SK-N-MC (cell line): Measurements from ENCODE around the gene IL21.

Source experiments
- EZH2 ChIP-seq: fragments of 200-600 bp; sonication (generic); IDR thresholded peaks from one replicate; pipeline ENCODE4 v1.6.1; 2017; ENCODE audit warnings: antibody characterized with exemption
- POLR2AphosphoS5 ChIP-seq: IDR thresholded peaks from 2 replicates; pipeline ENCODE4 v1.6.1; 2012; ENCODE audit warnings: mild to moderate bottlenecking, low read depth, low read length, borderline replicate concordance

DNA sequence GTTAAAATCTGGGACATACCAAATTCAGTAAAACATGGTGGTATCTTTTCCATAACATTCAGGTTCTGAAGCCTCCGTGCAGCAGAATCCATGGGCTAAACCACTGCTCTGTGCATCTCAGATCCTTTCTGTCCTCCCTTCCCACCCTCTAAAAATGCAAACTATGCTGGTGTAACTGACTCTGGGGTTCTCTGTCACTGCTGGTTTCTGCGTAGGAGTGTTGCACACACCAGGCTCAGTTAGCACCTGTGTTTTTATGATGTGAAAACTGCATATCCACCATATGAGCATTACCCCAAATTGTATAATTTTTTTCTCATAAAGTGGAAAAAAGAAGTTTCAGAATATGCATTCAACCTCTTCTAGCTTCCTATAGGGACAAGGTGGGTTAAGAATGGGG lies 22.4 kb upstream of the IL21 start:
- TF ChIP-seq POLR2AphosphoS5 (no peak), EZH2 (no peak)
